Left lung (tissue), 10 donors: Measurements from ENCODE around the gene CCDC117. TPM values are rescaled to one million over a fixed set of nuclear protein-coding genes. Genes with fewer than 3 reads are reported as not detected.
A peak's percentile ranks its signal among the peaks of the same experiment; 100 is the strongest.

Source experiments
- ATAC-seq: fragments of 200-7000 bp; cut with Tn5 transposase; one replicate; pipeline ENCODE4 v1.9.1; 2020; ENCODE audit warnings: moderate library complexity
- DNase-seq, 4 donors: peaks; one replicate each; pipeline ENCODE4 v3.0.0-alpha.2; 2013 to 2020
- H3K27ac ChIP-seq, 2 donors: fragments of 200-600 bp; sonication (generic) in 1 of 2; one replicate each; pipeline versions ENCODE4 v1.5.0 to v1.8.0; 2020 to 2021
- H3K27me3 ChIP-seq, 2 donors: fragments of 200-600 bp; sonication (generic) in 1 of 2; one replicate each; pipeline versions ENCODE4 v1.5.0 to v1.8.0; 2020 to 2021
- H3K36me3 ChIP-seq, 2 donors: fragments of 200-600 bp; sonication (generic) in 1 of 2; one replicate each; pipeline versions ENCODE4 v1.5.0 to v1.8.0; 2020 to 2021
- H3K4me1 ChIP-seq, 2 donors: fragments of 200-600 bp; one replicate each; pipeline ENCODE4 v1.8.0; 2021
- H3K4me3 ChIP-seq, 2 donors: fragments of 200-600 bp; sonication (generic) in 1 of 2; one replicate each; pipeline versions ENCODE4 v1.5.0 to v1.8.0; 2020 to 2021; ENCODE audit warnings: mild to moderate bottlenecking in 1 of 2
- H3K9me3 ChIP-seq, 2 donors: fragments of 200-600 bp; sonication (generic) in 1 of 2; one replicate each; pipeline versions ENCODE4 v1.5.0 to v1.8.0; 2020 to 2021
- intact Hi-C, 2 donors: fragments of 100-400 bp; cut with DNase I; formaldehyde crosslinking; loops; one replicate each; pipeline versions ENCODE4 v1.11.2 to v1.14.2; 2022
- polyA plus RNA-seq, 6 donors: library from polyadenylated mRNA; unstranded; fragments of 120-200 nt; gene quantifications; one replicate each; pipeline ENCODE4 v1.2.1, GENCODE V29; 2013; ENCODE audit not compliant: insufficient read length in 6 of 6
- total RNA-seq, 2 donors: library from RNA; stranded (reverse); fragmentation: NEBNext Ultra II Directional; extraction: Animal tissue kit (Norgen Biotek cat#: 25700); gene quantifications; one replicate each; pipeline ENCODE4 v1.2.1, GENCODE V29; 2021
- TF ChIP-seq, protein P1 (sequence below), 2 donors: fragments of 200-600 bp; sonication (generic) in 1 of 2; IDR thresholded peaks; one replicate each; pipeline versions ENCODE4 v1.5.0 to v1.8.0; 2021; ENCODE audit warnings: antibody characterized with exemption in 2 of 2
- donor health status: DM: no; HTN: yes; CAD: no.
- donor health status: DM: no; HTN: no; CAD: no.

CCDC117 gene
- total and polyA plus RNA-seq, 8 donors: 23.5 to 45.6 (median 34.4) TPM

DNA sequence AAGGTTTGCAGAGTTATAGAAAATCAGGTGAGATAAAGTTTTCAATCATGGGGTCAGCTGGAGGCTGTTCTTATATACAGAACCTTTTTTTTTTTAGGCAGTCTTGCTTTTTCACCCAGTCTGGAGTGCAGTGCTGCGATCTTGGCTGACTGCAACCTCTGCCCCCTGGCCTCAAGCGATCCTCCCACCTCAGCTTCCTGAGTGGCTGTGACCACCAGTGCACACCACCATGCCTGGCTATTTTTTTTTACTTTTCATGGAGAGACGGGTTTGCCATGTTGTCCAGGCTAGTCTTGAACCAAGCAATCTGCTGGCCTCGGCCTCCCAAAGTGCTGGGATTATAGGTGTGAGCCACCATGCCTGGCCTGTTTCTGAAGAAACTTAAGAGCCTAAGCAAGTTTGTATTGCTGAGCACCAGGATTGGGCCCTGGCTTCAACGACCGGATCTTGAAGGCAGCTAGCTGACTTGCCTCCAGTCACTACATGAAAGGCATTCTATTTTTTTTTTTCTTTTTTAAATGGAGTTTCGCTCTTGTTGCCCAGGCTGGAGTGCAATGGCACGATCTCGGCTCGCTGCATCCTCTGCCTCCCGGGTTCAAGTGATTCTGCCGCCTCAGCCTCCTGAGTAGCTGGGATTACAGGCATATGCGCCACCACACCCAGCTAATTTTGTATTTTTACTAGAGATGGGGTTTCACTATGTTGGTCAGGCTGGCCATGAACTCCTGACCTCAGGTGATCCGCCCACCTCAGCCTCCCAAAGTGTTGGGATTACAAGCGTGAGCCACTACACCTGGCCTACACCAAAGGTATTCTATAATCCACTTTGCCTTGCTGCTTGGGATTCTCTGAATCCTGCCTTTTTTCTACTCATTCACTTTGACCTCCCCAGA, 20.2 kb downstream of the CCDC117 start:
- no peaks in the 10 kb centered on the region for H3K27me3 ChIP-seq
- DNase-seq: no peak
- H3K4me1 ChIP-seq: peaks cover 3 to 61% of the 10 kb centered on the region in 2 donors
- intact Hi-C loops: no loop called here
- ATAC-seq: no peak
- H3K27ac ChIP-seq: peak overlapping the region in 1 of 2 donors; percentile 9
- no peak overlapping the region for H3K4me3 ChIP-seq
- H3K36me3 ChIP-seq: peaks cover 0 to 75% of the 10 kb centered on the region in 2 donors
- TF ChIP-seq, protein P1, sequence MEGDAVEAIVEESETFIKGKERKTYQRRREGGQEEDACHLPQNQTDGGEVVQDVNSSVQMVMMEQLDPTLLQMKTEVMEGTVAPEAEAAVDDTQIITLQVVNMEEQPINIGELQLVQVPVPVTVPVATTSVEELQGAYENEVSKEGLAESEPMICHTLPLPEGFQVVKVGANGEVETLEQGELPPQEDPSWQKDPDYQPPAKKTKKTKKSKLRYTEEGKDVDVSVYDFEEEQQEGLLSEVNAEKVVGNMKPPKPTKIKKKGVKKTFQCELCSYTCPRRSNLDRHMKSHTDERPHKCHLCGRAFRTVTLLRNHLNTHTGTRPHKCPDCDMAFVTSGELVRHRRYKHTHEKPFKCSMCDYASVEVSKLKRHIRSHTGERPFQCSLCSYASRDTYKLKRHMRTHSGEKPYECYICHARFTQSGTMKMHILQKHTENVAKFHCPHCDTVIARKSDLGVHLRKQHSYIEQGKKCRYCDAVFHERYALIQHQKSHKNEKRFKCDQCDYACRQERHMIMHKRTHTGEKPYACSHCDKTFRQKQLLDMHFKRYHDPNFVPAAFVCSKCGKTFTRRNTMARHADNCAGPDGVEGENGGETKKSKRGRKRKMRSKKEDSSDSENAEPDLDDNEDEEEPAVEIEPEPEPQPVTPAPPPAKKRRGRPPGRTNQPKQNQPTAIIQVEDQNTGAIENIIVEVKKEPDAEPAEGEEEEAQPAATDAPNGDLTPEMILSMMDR (IDR thresholded peaks at IDR 0.05): no peak
- no peaks in the 10 kb centered on the region for H3K9me3 ChIP-seq

DNA sequence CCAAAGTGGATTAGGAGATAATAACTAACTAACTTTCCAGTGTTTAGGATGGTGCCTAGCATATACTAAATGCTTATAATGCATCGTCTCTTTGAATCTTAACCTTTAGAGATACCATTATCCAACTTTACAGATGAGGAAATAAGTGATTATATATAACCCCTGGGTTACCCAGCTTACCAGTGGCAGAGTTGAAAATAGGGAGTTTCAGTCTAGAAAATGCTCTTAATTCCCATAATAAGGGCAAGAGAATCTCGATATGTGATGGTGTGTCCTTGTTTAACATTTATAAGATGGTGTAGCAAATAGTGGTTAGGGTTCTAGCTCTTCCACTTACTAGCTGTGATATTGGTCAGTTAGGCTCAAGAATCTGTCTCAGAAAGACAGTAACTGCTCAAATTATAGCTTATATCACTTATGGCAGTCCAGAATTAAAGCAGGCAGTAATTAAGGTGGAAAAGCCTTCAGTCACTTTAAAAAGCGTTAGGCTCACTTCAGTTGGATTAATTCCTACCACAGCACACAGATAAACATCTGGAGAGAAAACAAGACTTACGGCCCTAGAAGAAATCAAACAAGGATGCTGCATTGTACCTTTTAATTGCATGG, 21.6 kb downstream of the CCDC117 start:
- H3K27ac ChIP-seq: no peak overlapping the region
- DNase-seq (no peak), ATAC-seq (no peak)
- intact Hi-C loops: no loop called here
- H3K36me3 ChIP-seq: peaks cover 0 to 76% of the 10 kb centered on the region in 2 donors
- TF ChIP-seq, protein P1 (IDR thresholded peaks at IDR 0.05): no peak
- H3K27me3 ChIP-seq: no peaks in the 10 kb centered on the region
- H3K9me3 ChIP-seq: no peaks in the 10 kb centered on the region
- peaks cover 11 to 74% of the 10 kb centered on the region in 2 donors for H3K4me1 ChIP-seq
- H3K4me3 ChIP-seq: no peak overlapping the region

DNA sequence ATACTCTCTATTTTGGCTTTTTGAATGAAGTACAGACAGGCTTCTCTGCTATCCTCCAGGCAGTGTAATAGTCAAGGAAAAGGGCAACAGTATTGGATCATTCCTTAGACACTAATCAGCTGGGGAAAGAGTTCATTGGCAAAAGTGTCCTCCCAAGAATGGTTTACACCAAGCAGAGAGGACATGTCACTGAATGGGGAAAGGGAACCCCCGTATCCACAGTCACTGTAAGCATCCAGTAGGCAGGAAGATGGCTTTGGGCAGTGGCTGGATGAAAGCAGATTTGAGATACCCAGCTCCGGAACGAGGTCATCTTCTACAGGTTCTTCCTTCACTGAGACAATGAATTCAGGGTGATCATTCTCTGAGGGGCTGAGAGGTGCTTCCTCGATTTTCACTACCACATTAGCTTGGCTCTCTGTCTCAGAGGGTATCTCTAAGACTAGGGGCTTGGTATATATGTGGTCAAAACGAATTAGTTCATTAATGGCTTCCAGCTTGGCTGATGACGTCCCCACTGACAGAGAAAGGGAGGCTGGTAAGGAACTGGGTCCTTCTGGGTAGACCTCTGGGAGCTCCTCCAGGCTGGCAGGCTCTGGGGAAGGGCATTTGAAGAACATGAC, 22.7 kb downstream of the CCDC117 start:
- DNase-seq: no peak
- Histone ChIP-seq H3K27ac (no peak overlapping the region), H3K36me3 (peaks cover 0 to 67% of the 10 kb centered on the region in 2 donors), H3K4me1 (peaks cover 11 to 73% of the 10 kb centered on the region in 2 donors), H3K4me3 (no peak overlapping the region), H3K27me3 (no peaks in the 10 kb centered on the region), H3K9me3 (no peaks in the 10 kb centered on the region)
- intact Hi-C loops: no loop called here
- TF ChIP-seq, protein P1 (IDR thresholded peaks at IDR 0.05): no peak
- ATAC-seq: no peak

DNA sequence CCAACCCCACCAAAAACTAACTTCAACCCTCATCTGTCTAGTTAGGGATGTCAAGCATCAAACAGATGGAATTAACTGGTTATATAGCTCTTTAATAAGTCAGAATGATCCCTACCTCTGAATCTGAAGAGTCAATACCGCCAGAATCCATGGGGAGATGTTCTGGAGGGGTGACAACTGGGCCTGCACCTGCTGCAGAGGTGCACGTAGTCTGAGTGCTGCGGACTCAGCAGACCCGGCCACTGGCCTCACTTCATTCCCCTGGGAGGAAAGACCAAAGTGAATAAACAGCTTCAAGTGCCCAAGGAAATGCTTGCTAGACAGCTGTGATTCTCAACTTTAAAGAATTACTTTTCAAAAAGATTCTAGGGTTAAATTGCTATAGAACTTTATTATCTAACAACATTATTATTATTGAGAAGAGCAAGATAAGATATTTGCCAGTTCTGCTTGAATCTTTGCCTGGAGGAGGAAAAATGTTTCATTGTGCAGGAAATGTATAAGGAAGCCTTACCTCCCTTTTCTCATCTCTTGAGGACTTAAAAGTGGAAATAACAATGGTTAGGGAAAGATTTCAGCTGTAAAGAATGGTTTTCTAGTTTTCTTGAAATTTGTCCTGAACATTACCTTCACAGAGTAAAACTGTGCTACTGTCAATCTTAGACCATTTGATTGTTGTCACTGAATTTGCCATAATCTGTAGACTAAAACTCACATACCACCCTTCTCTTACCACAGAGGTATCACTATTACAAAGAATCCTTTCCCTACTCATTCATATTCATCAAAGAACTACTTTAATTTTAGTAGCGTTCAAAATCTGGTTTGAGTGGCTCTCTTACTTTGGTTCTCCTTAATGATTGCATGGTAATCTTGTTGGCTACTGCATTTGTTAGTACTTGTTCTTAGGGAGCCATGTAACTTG, 23.7 kb downstream of the CCDC117 start:
- Histone ChIP-seq H3K27ac (peak overlapping the region in 1 of 2 donors; percentile 57), H3K4me1 (peaks cover 11 to 68% of the 10 kb centered on the region in 2 donors), H3K4me3 (peak overlapping the region in 1 of 2 donors; percentile 92)

More for the DNA sequence above, 23.7 kb downstream of the CCDC117 start:
- Histone ChIP-seq H3K9me3 (no peaks in the 10 kb centered on the region), H3K27me3 (no peaks in the 10 kb centered on the region), H3K36me3 (peaks cover 0 to 67% of the 10 kb centered on the region in 2 donors)
- DNase-seq: no peak
- TF ChIP-seq, protein P1 (IDR thresholded peaks at IDR 0.05): no peak
- intact Hi-C loops: no loop called here
- no peak for ATAC-seq
